Psoas muscle (tissue), 8 donors: Measurements from ENCODE around the gene SPRED1. TPM values are rescaled to one million over a fixed set of nuclear protein-coding genes. Genes with fewer than 3 reads are reported as not detected.

Experiments used
- ATAC-seq, 4 donors: fragments of 200-7000 bp; cut with Tn5 transposase; one replicate each; pipeline ENCODE4 v1.9.1; 2020; ENCODE audit warnings: moderate library complexity in 3 of 4, mild to moderate bottlenecking in 2 of 4
- DNase-seq, 2 donors: peaks; one replicate each; pipeline ENCODE4 v3.0.0-alpha.2; 2020
- H3K27ac ChIP-seq: fragments of 200-600 bp; one replicate; pipeline ENCODE4 v1.8.0; 2022
- H3K27me3 ChIP-seq, 3 donors: fragments of 200-600 bp in 1 of 3; one replicate each; pipeline versions ENCODE4 v1.6.1 to v1.8.0; 2013 to 2022; ENCODE audit warnings: low read length in 2 of 3, mild to moderate bottlenecking in 2 of 3, moderate library complexity in 1 of 3; ENCODE audit not compliant: insufficient read depth in 3 of 3
- H3K36me3 ChIP-seq, 2 donors: fragments of 200-600 bp in 1 of 2; one replicate each; pipeline versions ENCODE4 v1.6.1 to v1.8.0; 2013 to 2022; ENCODE audit warnings: low read depth in 1 of 2, mild to moderate bottlenecking in 1 of 2, moderate library complexity in 1 of 2; ENCODE audit not compliant: insufficient read depth in 1 of 2
- H3K4me1 ChIP-seq: fragments of 200-600 bp; one replicate; pipeline ENCODE4 v1.8.0; 2022
- H3K4me3 ChIP-seq: fragments of 200-600 bp; one replicate; pipeline ENCODE4 v1.8.0; 2022; ENCODE audit warnings: mild to moderate bottlenecking
- H3K9me3 ChIP-seq: fragments of 200-600 bp; one replicate; pipeline ENCODE4 v1.8.0; 2022
- WGBS, 3 donors: extraction: QIAGEN DNeasy Blood & Tissue Kit; methylation state at CpG; one replicate each; pipeline versions ENCODE4 v1.1.6 to v1.1.7; 2013; 5-methylcytosine and 5-hydroxymethylcytosine counted together
- intact Hi-C, 2 donors: fragments of 100-400 bp; cut with DNase I; formaldehyde crosslinking; loops; one replicate each; pipeline versions ENCODE4 v1.11.0 to v1.14.2; 2022
- polyA plus RNA-seq, 3 donors: library from polyadenylated mRNA; stranded (reverse); fragments of 200-250 nt; gene quantifications; one replicate each; pipeline ENCODE4 v1.2.3, GENCODE V29; 2013
- total RNA-seq, 4 donors: library from RNA; stranded (reverse); fragmentation: NEBNext Ultra II Directional in 2 of 4; extraction: Animal tissue kit (Norgen Biotek cat#: 25700) in 2 of 4; gene quantifications; one replicate each; pipeline versions ENCODE4 v1.2.1 to v1.2.4, GENCODE V29; 2021 to 2023
- TF ChIP-seq, protein P1 (sequence below): fragments of 200-600 bp; IDR thresholded peaks from one replicate; pipeline ENCODE4 v1.8.0; 2022; ENCODE audit warnings: antibody characterized with exemption
- donor health status: healthy with polysubstance abuse.
- donor health status: DM: no; HTN: no; CAD: no; lungs with moderate emphysema.
- donor health status: Bipolar disorder and iron deficiency.
- donor health status: healthy.
- donor health status: DM: yes; HTN: yes; CAD: no.
- donor health status: DM: no; HTN: no; CAD: no.
- donor health status: DM: no; HTN: no; CAD: no.
- donor health status: DM: yes; HTN: yes; CAD: no.

Gene SPRED1
- total and polyA plus RNA-seq, 7 donors: 0.98 to 7.1 (median 4.2) TPM

DNA sequence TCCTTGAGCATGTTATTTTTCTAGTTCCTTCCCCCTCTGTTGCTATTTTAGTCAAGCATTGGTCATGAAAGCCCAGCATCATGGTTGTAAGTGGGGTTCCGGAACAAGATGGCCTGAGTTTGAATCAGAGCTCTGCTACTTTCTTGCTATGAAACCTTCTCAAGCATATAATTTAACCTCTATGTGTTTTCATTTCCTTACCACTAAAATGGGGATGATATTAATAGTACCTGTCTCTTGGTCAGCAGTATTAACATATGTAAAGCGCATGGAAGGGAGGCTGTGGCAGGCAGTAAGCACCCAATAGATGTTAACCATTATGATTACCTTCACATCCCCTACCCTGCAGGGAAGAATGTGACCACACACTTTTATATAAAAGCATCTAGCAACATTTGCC is 14.3 kb upstream of the SPRED1 start:
- H3K27me3 ChIP-seq: no peaks in the 10 kb centered on the region
- WGBS, 3 donors: 96 to 98% (median 98%) methylated on average over 2 of the region's 2 CpGs

DNA sequence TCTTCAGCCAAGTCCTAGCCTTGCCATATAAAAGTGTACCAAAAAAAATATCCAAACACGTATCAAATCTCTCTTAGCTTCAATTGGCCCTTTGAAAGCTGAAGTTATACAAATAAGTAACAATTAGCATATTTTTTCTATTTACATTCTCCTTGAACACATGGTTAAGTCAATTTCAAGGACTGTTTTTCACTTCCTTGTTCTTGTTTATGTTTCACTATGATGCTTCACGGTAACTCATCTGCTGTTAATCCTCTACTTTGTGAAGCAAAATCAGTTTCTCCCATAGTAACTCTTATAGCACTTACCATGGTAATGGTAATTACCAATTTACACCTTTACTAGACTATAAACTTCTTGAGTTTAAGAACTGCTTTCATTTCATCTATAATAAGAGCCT is 10.6 kb upstream of the SPRED1 start:
- TF ChIP-seq, protein P1, sequence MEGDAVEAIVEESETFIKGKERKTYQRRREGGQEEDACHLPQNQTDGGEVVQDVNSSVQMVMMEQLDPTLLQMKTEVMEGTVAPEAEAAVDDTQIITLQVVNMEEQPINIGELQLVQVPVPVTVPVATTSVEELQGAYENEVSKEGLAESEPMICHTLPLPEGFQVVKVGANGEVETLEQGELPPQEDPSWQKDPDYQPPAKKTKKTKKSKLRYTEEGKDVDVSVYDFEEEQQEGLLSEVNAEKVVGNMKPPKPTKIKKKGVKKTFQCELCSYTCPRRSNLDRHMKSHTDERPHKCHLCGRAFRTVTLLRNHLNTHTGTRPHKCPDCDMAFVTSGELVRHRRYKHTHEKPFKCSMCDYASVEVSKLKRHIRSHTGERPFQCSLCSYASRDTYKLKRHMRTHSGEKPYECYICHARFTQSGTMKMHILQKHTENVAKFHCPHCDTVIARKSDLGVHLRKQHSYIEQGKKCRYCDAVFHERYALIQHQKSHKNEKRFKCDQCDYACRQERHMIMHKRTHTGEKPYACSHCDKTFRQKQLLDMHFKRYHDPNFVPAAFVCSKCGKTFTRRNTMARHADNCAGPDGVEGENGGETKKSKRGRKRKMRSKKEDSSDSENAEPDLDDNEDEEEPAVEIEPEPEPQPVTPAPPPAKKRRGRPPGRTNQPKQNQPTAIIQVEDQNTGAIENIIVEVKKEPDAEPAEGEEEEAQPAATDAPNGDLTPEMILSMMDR: no peak
- Histone ChIP-seq H3K27me3 (no peaks in the 10 kb centered on the region), H3K4me1 (no peaks in the 10 kb centered on the region), H3K4me3 (no peak overlapping the region), H3K9me3 (no peaks in the 10 kb centered on the region), H3K27ac (no peak overlapping the region), H3K36me3 (no peaks in the 10 kb centered on the region)
- ATAC-seq (no peak), DNase-seq (no peak)
- WGBS, 3 donors: 76 to 81% (median 78%) methylated on average over 2 of the region's 2 CpGs
- intact Hi-C loops: no loop called here

More for the DNA sequence above, 14.3 kb upstream of the SPRED1 start:
- Histone ChIP-seq H3K9me3 (no peaks in the 10 kb centered on the region), H3K4me1 (no peaks in the 10 kb centered on the region), H3K36me3 (no peaks in the 10 kb centered on the region), H3K27ac (no peak overlapping the region), H3K4me3 (no peak overlapping the region)
- intact Hi-C loops: no loop called here
- ATAC-seq (no peak), DNase-seq (no peak)
- TF ChIP-seq, protein P1: no peak

DNA sequence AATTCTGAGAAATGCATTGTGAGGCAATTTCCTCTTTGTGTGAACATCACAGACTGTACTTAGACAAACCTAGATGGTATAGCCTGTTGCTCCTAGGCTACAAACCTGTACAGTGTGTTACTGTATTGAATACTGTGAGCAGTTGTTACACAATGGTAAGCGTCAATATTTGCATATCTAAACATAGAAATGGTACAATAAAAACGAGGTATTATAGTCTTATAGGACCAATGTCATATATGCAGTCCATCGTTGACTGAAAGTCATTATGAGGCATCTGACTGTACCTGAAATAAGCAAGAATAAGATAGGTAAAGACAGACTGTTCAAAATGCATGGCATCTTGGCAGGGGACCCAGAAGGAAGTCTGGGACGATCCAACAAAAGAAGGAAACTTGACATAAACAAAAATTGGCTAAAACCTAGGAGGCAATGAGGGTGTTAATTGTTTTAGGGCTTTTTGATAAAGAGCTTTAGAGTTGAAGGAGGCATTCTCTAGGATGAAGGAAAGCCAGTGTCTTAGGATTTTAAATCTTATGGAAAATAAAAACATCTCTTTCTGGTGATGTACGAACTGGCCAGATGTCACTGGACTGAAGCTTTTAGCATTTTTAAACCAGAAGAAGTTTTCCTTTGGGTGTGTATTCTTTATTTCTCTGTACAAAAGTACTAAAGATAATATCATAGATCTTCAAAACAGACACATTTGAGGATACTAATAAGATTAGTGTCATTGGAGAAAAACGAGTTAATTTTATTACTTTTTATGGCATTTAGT is 9.2 kb upstream of the SPRED1 start:
- intact Hi-C loops: no loop called here
- DNase-seq (no peak), ATAC-seq (no peak)
- H3K27me3 ChIP-seq: no peaks in the 10 kb centered on the region
- no peak overlapping the region for H3K4me3 ChIP-seq
- H3K36me3 ChIP-seq: no peaks in the 10 kb centered on the region
- WGBS, 3 donors: 66 to 69% (median 68%) methylated on average over 6 of the region's 6 CpGs
- TF ChIP-seq, protein P1: no peak
- no peak overlapping the region for H3K27ac ChIP-seq
- no peaks in the 10 kb centered on the region for H3K9me3 ChIP-seq
- no peaks in the 10 kb centered on the region for H3K4me1 ChIP-seq

DNA sequence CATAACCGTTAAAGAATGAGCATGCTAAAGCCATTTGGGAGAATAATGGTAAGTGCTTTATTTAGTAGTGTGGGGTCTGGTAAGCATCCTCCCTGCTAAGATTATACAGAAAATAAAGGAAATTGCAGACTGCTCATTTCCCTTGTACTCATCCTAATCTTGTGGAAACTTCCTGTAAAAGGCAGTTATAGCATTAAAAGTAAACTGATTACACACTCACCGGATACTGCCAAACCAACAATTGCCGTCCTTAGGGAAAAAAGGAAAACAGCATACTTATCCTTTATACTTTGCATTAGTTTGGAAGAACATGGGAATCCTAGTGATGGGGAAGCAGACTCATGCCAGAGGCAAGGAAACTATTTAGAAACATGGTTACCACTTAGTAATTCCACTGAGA is 5.3 kb upstream of the SPRED1 start:
- H3K4me3 ChIP-seq: no peak overlapping the region
- DNase-seq: no peak
- ATAC-seq: no peak
- WGBS, 3 donors: 57 to 73% (median 59%) methylated on average over 3 of the region's 3 CpGs
- peaks cover 3% of the 10 kb centered on the region for H3K4me1 ChIP-seq
- TF ChIP-seq, protein P1: no peak
- no peaks in the 10 kb centered on the region for H3K27me3 ChIP-seq
- no peaks in the 10 kb centered on the region for H3K36me3 ChIP-seq
- intact Hi-C loops: no loop called here
- no peaks in the 10 kb centered on the region for H3K9me3 ChIP-seq
- no peak overlapping the region for H3K27ac ChIP-seq
